Activated CD4-positive, alpha-beta memory T cell treated with anti-CD3 and anti-CD28 coated beads for 36 hours (primary cell): ENCODE data around the gene TTC23. TPM values are rescaled to one million over a fixed set of nuclear protein-coding genes. Genes with fewer than 3 reads are reported as not detected.
"Not testable (repeated sequence)": the region's sequence is repeated elsewhere in the genome, so short reads cannot be mapped to it uniquely, and the experiment has no call there.

Source experiments
- CTCF ChIA-PET: fragments of 350-600 bp; sonication (Branson Sonifier 250); formaldehyde crosslinking; loops from one replicate; lab custom pipeline; 2021; ENCODE audit warnings: antibody characterized with exemption, inconsistent platforms; lab: Charles Lee
- POLR2A ChIA-PET: fragments of 350-600 bp; sonication (Branson Sonifier 250); formaldehyde crosslinking; loops from one replicate; lab custom pipeline; 2021; ENCODE audit warnings: antibody characterized with exemption; lab: Charles Lee
- DNase-seq: peaks from one replicate; pipeline ENCODE4 v3.0.0-alpha.2; 2020
- H3K27ac Mint-ChIP-seq: one replicate; pipeline ENCODE4 v1.8.0; 2021; ENCODE audit warnings: mixed read lengths
- H3K27me3 Mint-ChIP-seq: one replicate; pipeline ENCODE4 v1.8.0; 2021; ENCODE audit warnings: mixed read lengths
- H3K36me3 Mint-ChIP-seq: one replicate; pipeline ENCODE4 v1.8.0; 2021; ENCODE audit warnings: mixed read lengths
- H3K4me1 Mint-ChIP-seq: one replicate; pipeline ENCODE4 v1.8.0; 2021; ENCODE audit warnings: low read depth, mixed read lengths
- H3K4me3 Mint-ChIP-seq: one replicate; pipeline ENCODE4 v1.8.0; 2021; ENCODE audit warnings: mild to moderate bottlenecking, mixed read lengths
- H3K9me3 Mint-ChIP-seq: one replicate; pipeline ENCODE4 v1.8.0; 2021; ENCODE audit warnings: mixed read lengths
- intact Hi-C: fragments of 100-400 bp; cut with micrococcal nuclease; formaldehyde crosslinking; loops from one replicate; pipeline ENCODE4 v1.15.1; 2023
- total RNA-seq, 2 experiments: library from RNA; stranded (reverse); gene quantifications; one replicate each; pipeline ENCODE4 v1.2.3, GENCODE V29; 2021

The TTC23 gene
- total RNA-seq, 2 experiments from 2014 or later, result 2.8 to 4.1 TPM

- ChIA-PET CTCF (interaction anchor here (0.6 to 2.2 kb wide), 2 partner anchors 11 to 73 kb away, joined by 4 to 6 read pairs; no protein-coding TSS in a partner anchor), POLR2A (no interaction called here)
- no peaks in the 10 kb centered on the region for H3K9me3 Mint-ChIP-seq
- no peak overlapping the region for H3K27ac Mint-ChIP-seq
- H3K4me3 Mint-ChIP-seq, result no peak overlapping the region
- DNase-seq, result no peak
- no peaks in the 10 kb centered on the region for H3K4me1 Mint-ChIP-seq
- peaks cover 3% of the 10 kb centered on the region for H3K36me3 Mint-ChIP-seq
- intact Hi-C loops, result no loop called here
- no peaks in the 10 kb centered on the region for H3K27me3 Mint-ChIP-seq
Measured at GRCh38 chr15:99224372-99225214, 24.8 kb downstream of the TTC23 start.

- Mint-ChIP-seq H3K36me3 (peaks cover 3% of the 10 kb centered on the region), H3K4me1 (no peaks in the 10 kb centered on the region), H3K4me3 (no peak overlapping the region), H3K9me3 (no peaks in the 10 kb centered on the region), H3K27me3 (peaks cover 7% of the 10 kb centered on the region), H3K27ac (no peak overlapping the region)
- POLR2A ChIA-PET, result no interaction called here
- CTCF ChIA-PET, result interaction anchor here (0.6 to 4.2 kb wide), 9 partner anchors 12 to 491 kb away, joined by 3 to 35 read pairs (median 4); partner anchors contain the start of gene SYNM
- intact Hi-C loops, result loop anchor here (1.0 kb wide), 1 partner anchor 108 kb away; the partner anchor contains the start of gene SYNM
- DNase-seq, result peak; percentile 77
Measured at GRCh38 chr15:99213187-99213811, 36.1 kb downstream of the TTC23 start.

- no peaks in the 10 kb centered on the region for H3K9me3 Mint-ChIP-seq
- no peak overlapping the region for H3K4me3 Mint-ChIP-seq
- no peak overlapping the region for H3K27ac Mint-ChIP-seq
- intact Hi-C loops, result no loop called here
- ChIA-PET POLR2A (no interaction called here), CTCF (interaction anchor here (0.7 to 4.2 kb wide), 5 partner anchors 11 to 492 kb away, joined by 3 to 35 read pairs (median 6); partner anchors contain the start of gene SYNM)
- H3K36me3 Mint-ChIP-seq, result no peaks in the 10 kb centered on the region
- H3K4me1 Mint-ChIP-seq, result no peaks in the 10 kb centered on the region
- no peak for DNase-seq
- peaks cover 3% of the 10 kb centered on the region for H3K27me3 Mint-ChIP-seq
Measured at GRCh38 chr15:99212406-99212805, 37.0 kb downstream of the TTC23 start.

- ChIA-PET POLR2A (no interaction called here), CTCF (interaction anchor here (1.5 to 4.2 kb wide), 2 partner anchors 107 to 110 kb away, joined by 4 to 35 read pairs; partner anchors contain the start of gene SYNM)
- Mint-ChIP-seq H3K27ac (no peak overlapping the region), H3K9me3 (no peaks in the 10 kb centered on the region), H3K36me3 (no peaks in the 10 kb centered on the region), H3K27me3 (peaks cover 3% of the 10 kb centered on the region), H3K4me1 (no peaks in the 10 kb centered on the region), H3K4me3 (no peak overlapping the region)
- DNase-seq, result no peak
- intact Hi-C loops, result no loop called here
Measured at GRCh38 chr15:99211926-99212325, 37.5 kb downstream of the TTC23 start.

GRCh38 chr15:99210334-99210733 lies 39.0 kb downstream of the TTC23 start:
- no peak for DNase-seq
- Mint-ChIP-seq H3K27ac (no peak overlapping the region), H3K4me3 (no peak overlapping the region), H3K9me3 (no peaks in the 10 kb centered on the region), H3K4me1 (no peaks in the 10 kb centered on the region), H3K36me3 (no peaks in the 10 kb centered on the region), H3K27me3 (peaks cover 3% of the 10 kb centered on the region)
- ChIA-PET CTCF (interaction anchor here (0.7 to 1.4 kb wide), 2 partner anchors 109 to 545 kb away, joined by 3 to 4 read pairs; no protein-coding TSS in a partner anchor), POLR2A (no interaction called here)
- intact Hi-C loops, result no loop called here

GRCh38 chr15:99209326-99209725 lies 40.1 kb downstream of the TTC23 start:
- POLR2A ChIA-PET, result interaction anchor here (0.6 kb wide), 1 partner anchor 59 kb away, joined by 4 read pairs; no protein-coding TSS in a partner anchor
- CTCF ChIA-PET, result interaction anchor here (0.6 to 1.4 kb wide), 2 partner anchors 108 to 561 kb away, joined by 3 to 4 read pairs; no protein-coding TSS in a partner anchor
- no peak overlapping the region for H3K4me3 Mint-ChIP-seq

GRCh38 chr15:99207672-99208071 lies 41.7 kb downstream of the TTC23 start:
- intact Hi-C loops, result no loop called here
- Mint-ChIP-seq H3K4me3 (no peak overlapping the region), H3K27me3 (peaks cover 3% of the 10 kb centered on the region), H3K27ac (no peak overlapping the region), H3K36me3 (no peaks in the 10 kb centered on the region), H3K9me3 (no peaks in the 10 kb centered on the region), H3K4me1 (no peaks in the 10 kb centered on the region)
- ChIA-PET POLR2A (no interaction called here), CTCF (interaction anchor here (1.4 kb wide), 1 partner anchor 107 kb away, joined by 4 read pairs; no protein-coding TSS in a partner anchor)
- DNase-seq, result no peak

More at GRCh38 chr15:99209326-99209725, 40.1 kb downstream of the TTC23 start:
- Mint-ChIP-seq H3K27ac (no peak overlapping the region), H3K9me3 (no peaks in the 10 kb centered on the region), H3K36me3 (no peaks in the 10 kb centered on the region), H3K27me3 (peaks cover 3% of the 10 kb centered on the region), H3K4me1 (no peaks in the 10 kb centered on the region)
- DNase-seq, result no peak
- intact Hi-C loops, result no loop called here

GRCh38 chr15:99202176-99202552 lies 47.2 kb downstream of the TTC23 start:
- H3K4me1 Mint-ChIP-seq, result no peaks in the 10 kb centered on the region
- no peak overlapping the region for H3K27ac Mint-ChIP-seq
- DNase-seq, result no peak
- peaks cover 3% of the 10 kb centered on the region for H3K27me3 Mint-ChIP-seq
- intact Hi-C loops, result no loop called here
- POLR2A ChIA-PET, result no interaction called here
- H3K36me3 Mint-ChIP-seq, result no peaks in the 10 kb centered on the region
- CTCF ChIA-PET, result interaction anchor here (1.3 kb wide), 1 partner anchor 11 kb away, joined by 4 read pairs; no protein-coding TSS in a partner anchor
- H3K4me3 Mint-ChIP-seq, result no peak overlapping the region
- H3K9me3 Mint-ChIP-seq, result no peaks in the 10 kb centered on the region

- Mint-ChIP-seq H3K4me3 (no peak overlapping the region), H3K27me3 (peaks cover 3% of the 10 kb centered on the region), H3K36me3 (no peaks in the 10 kb centered on the region), H3K4me1 (no peaks in the 10 kb centered on the region), H3K9me3 (no peaks in the 10 kb centered on the region), H3K27ac (no peak overlapping the region)
- no peak for DNase-seq
- intact Hi-C loops, result no loop called here
- CTCF ChIA-PET, result interaction anchor here (0.8 to 1.3 kb wide), 2 partner anchors 11 to 13 kb away, joined by 3 to 4 read pairs; no protein-coding TSS in a partner anchor
- POLR2A ChIA-PET, result no interaction called here
Measured at GRCh38 chr15:99201408-99202175, 47.8 kb downstream of the TTC23 start.

- ChIA-PET POLR2A (no interaction called here), CTCF (interaction anchor here (0.7 kb wide), 1 partner anchor 601 kb away, joined by 3 read pairs; no protein-coding TSS in a partner anchor)
- Mint-ChIP-seq H3K4me1 (no peaks in the 10 kb centered on the region), H3K4me3 (no peak overlapping the region), H3K36me3 (no peaks in the 10 kb centered on the region), H3K27ac (no peak overlapping the region), H3K27me3 (peaks cover 3% of the 10 kb centered on the region), H3K9me3 (no peaks in the 10 kb centered on the region)
- DNase-seq, result no peak
- intact Hi-C loops, result no loop called here
Measured at GRCh38 chr15:99197856-99198255, 51.5 kb downstream of the TTC23 start.

GRCh38 chr15:99192181-99192580 lies 57.2 kb downstream of the TTC23 start:
- CTCF ChIA-PET, H3K4me1 Mint-ChIP-seq, DNase-seq: not testable (repeated sequence)

More at GRCh38 chr15:99192181-99192580, 57.2 kb downstream of the TTC23 start:
- H3K27me3 Mint-ChIP-seq, H3K9me3 Mint-ChIP-seq, H3K27ac Mint-ChIP-seq, H3K36me3 Mint-ChIP-seq, H3K4me3 Mint-ChIP-seq, POLR2A ChIA-PET, intact Hi-C loops: not testable (repeated sequence)
